IMR-90 (cell line): ENCODE results near the gene FLII. TPM values are rescaled to one million over a fixed set of nuclear protein-coding genes. Genes with fewer than 3 reads are reported as not detected.
A peak's percentile ranks its signal among the peaks of the same experiment; 100 is the strongest.

Experiments used
- ATAC-seq: fragments of 200-7000 bp; cut with Tn5 transposase; 2 replicates; pipeline ENCODE4 v1.9.1; 2020; ENCODE audit warnings: low read depth, mild to moderate bottlenecking, moderate library complexity
- BruUV-seq: library from RNA; stranded (reverse); fragments of 400-500 nt; replicated peaks from 2 replicates; lab custom pipeline; 2021; lab: Mats Ljungman, UMichigan
- CTCF ChIA-PET: fragments of 300-600 bp; formaldehyde crosslinking; extraction: SDS; loops from one replicate; lab custom pipeline; 2021; ENCODE audit warnings: antibody characterized with exemption; lab: Yijun Ruan, JAX
- POLR2A ChIA-PET: fragments of 300-600 bp; sonication (Branson Sonifier 250); formaldehyde crosslinking; loops from one replicate; lab custom pipeline; 2022; ENCODE audit warnings: antibody characterized with exemption; ENCODE audit not compliant: unreplicated experiment; lab: Charles Lee
- DNase-seq: peaks from one replicate; pipeline ENCODE4 v3.0.0; 2013
- H2AFZ ChIP-seq: replicated peaks from 2 replicates; pipeline ENCODE3; 2013; ENCODE audit warnings: low read length, mild to moderate bottlenecking; ENCODE audit not compliant: poor library complexity
- H2AK5ac ChIP-seq: 2 replicates; pipeline ENCODE4 v1.6.1; 2013; ENCODE audit warnings: low read depth, low read length, inconsistent platforms
- H2AK9ac ChIP-seq: replicated peaks from 2 replicates; pipeline ENCODE3; 2013; ENCODE audit warnings: mild to moderate bottlenecking, low read depth, low read length, moderate library complexity; ENCODE audit not compliant: poor library complexity
- H2BK120ac ChIP-seq: 2 replicates; pipeline ENCODE4 v1.6.1; 2013; ENCODE audit warnings: low read depth, low read length, inconsistent platforms
- H2BK15ac ChIP-seq: 3 replicates; pipeline ENCODE4 v1.6.1; 2013; ENCODE audit warnings: low read depth, low read length, inconsistent platforms
- H2BK20ac ChIP-seq: 2 replicates; pipeline ENCODE4 v1.6.1; 2013; ENCODE audit warnings: low read depth, mild to moderate bottlenecking, inconsistent platforms, low read length, moderate library complexity
- H2BK5ac ChIP-seq: 2 replicates; pipeline ENCODE4 v1.6.1; 2013; ENCODE audit warnings: mild to moderate bottlenecking, low read depth, low read length, inconsistent platforms; ENCODE audit not compliant: poor library complexity, severe bottlenecking
- H3K14ac ChIP-seq: replicated peaks from 2 replicates; pipeline ENCODE4 v1.6.1; 2013; ENCODE audit warnings: low read depth, low read length, inconsistent platforms
- H3K18ac ChIP-seq: 2 replicates; pipeline ENCODE4 v1.6.1; 2013; ENCODE audit warnings: low read depth, low read length, control low read depth
- H3K23ac ChIP-seq: 2 replicates; pipeline ENCODE4 v1.6.1; 2013; ENCODE audit warnings: low read depth, low read length, inconsistent platforms
- H3K27ac ChIP-seq: 2 replicates; pipeline ENCODE4 v1.5.1; 2013; ENCODE audit warnings: mild to moderate bottlenecking, control low read depth, low read length; ENCODE audit not compliant: insufficient read depth
- H3K27me3 ChIP-seq: 2 replicates; pipeline ENCODE4 v1.6.1; 2013; ENCODE audit warnings: low read length; ENCODE audit not compliant: control insufficient read depth, insufficient read depth
- H3K36me3 ChIP-seq: 2 replicates; pipeline ENCODE4 v1.6.1; 2013; ENCODE audit warnings: low read length, mixed read lengths; ENCODE audit not compliant: control insufficient read depth, insufficient read depth
- H3K4ac ChIP-seq: 2 replicates; pipeline ENCODE4 v1.6.1; 2013; ENCODE audit warnings: low read depth, low read length, inconsistent platforms
- H3K4me1 ChIP-seq: 2 replicates; pipeline ENCODE4 v1.6.1; 2013; ENCODE audit warnings: low read length, mixed read lengths; ENCODE audit not compliant: control insufficient read depth, insufficient read depth
- H3K4me2 ChIP-seq: 2 replicates; pipeline ENCODE4 v1.6.1; 2013; ENCODE audit warnings: low read depth, mild to moderate bottlenecking, control low read depth, low read length, moderate library complexity
- H3K4me3 ChIP-seq: 2 replicates; pipeline ENCODE4 v1.5.1; 2013; ENCODE audit warnings: low read depth, mild to moderate bottlenecking, control low read depth, low read length, moderate library complexity; ENCODE audit not compliant: insufficient read depth
- H3K56ac ChIP-seq: 2 replicates; pipeline ENCODE4 v1.6.1; 2013; ENCODE audit warnings: low read length, inconsistent platforms; ENCODE audit not compliant: insufficient read depth; ENCODE audit errors: extremely low read depth
- H3K79me1 ChIP-seq, 2 experiments: 2 replicates each; pipeline ENCODE4 v1.6.1; 2013; ENCODE audit warnings: low read length in 2 of 2, inconsistent platforms in 1 of 2, low read depth in 1 of 2
- H3K9ac ChIP-seq: 2 replicates; pipeline ENCODE4 v1.6.1; 2013; ENCODE audit warnings: low read depth, low read length, control low read depth
- H3K9me1 ChIP-seq: 2 replicates; pipeline ENCODE4 v1.6.1; 2013; ENCODE audit warnings: low read length, inconsistent platforms; ENCODE audit not compliant: insufficient read depth
- H3K9me3 ChIP-seq: 2 replicates; pipeline ENCODE4 v1.6.1; 2013; ENCODE audit warnings: low read length; ENCODE audit not compliant: control insufficient read depth, insufficient read depth
- H4K20me1 ChIP-seq: 2 replicates; pipeline ENCODE4 v1.6.1; 2013; ENCODE audit warnings: low read length, inconsistent platforms; ENCODE audit not compliant: insufficient read depth
- H4K5ac ChIP-seq: 2 replicates; pipeline ENCODE4 v1.6.1; 2013; ENCODE audit warnings: mild to moderate bottlenecking, low read depth, low read length, control low read depth
- H4K8ac ChIP-seq, 2 experiments: 2 replicates each; pipeline ENCODE4 v1.6.1; 2013; ENCODE audit warnings: low read depth in 2 of 2, low read length in 2 of 2, control low read depth in 1 of 2, inconsistent platforms in 1 of 2
- H4K91ac ChIP-seq: 2 replicates; pipeline ENCODE4 v1.6.1; 2013; ENCODE audit warnings: low read depth, low read length, inconsistent platforms; ENCODE audit not compliant: insufficient read depth
- BHLHE40 ChIP-seq: fragments of 150-350 bp; IDR thresholded peaks from 2 replicates; pipeline ENCODE4 v1.6.1; 2016; ENCODE audit warnings: mild to moderate bottlenecking, low read depth, low read length
- CEBPB ChIP-seq: IDR thresholded peaks from 2 replicates; pipeline ENCODE4 v1.6.1; 2012; ENCODE audit warnings: low read depth, low read length, improper control_type of control experiment
- CTCF ChIP-seq: conservative IDR thresholded peaks from 2 replicates; pipeline ENCODE4 v1.5.1; 2012; ENCODE audit warnings: mild to moderate bottlenecking, low read depth, low read length, improper control_type of control experiment
- ELK1 ChIP-seq: fragments of 150-350 bp; IDR thresholded peaks from 2 replicates; pipeline ENCODE4 v1.6.1; 2016; ENCODE audit warnings: low read depth, mild to moderate bottlenecking, low read length, moderate library complexity, borderline replicate concordance
- FOS ChIP-seq: fragments of 150-350 bp; IDR thresholded peaks from 2 replicates; pipeline ENCODE4 v1.6.1; 2016; ENCODE audit warnings: low read depth, low read length
- MAFK ChIP-seq: IDR thresholded peaks from 2 replicates; pipeline ENCODE4 v1.6.1; 2012; ENCODE audit warnings: low read depth, low read length, improper control_type of control experiment
- MAZ ChIP-seq: IDR thresholded peaks from 2 replicates; pipeline ENCODE4 v1.6.1; 2012; ENCODE audit warnings: low read depth, mild to moderate bottlenecking, low read length, improper control_type of control experiment, moderate library complexity, borderline replicate concordance
- MXI1 ChIP-seq: IDR thresholded peaks from 2 replicates; pipeline ENCODE4 v1.6.1; 2012; ENCODE audit warnings: low read depth, mild to moderate bottlenecking, low read length, moderate library complexity, borderline replicate concordance
- NFE2L2 ChIP-seq: fragments of 150-350 bp; IDR thresholded peaks from 2 replicates; pipeline ENCODE4 v1.6.1; 2016; ENCODE audit warnings: low read depth, mild to moderate bottlenecking, low read length
- POLR2A ChIP-seq: IDR thresholded peaks from 2 replicates; pipeline ENCODE4 v1.6.1; 2012; ENCODE audit warnings: mild to moderate bottlenecking, low read depth, low read length
- RAD21 ChIP-seq: IDR thresholded peaks from 2 replicates; pipeline ENCODE4 v1.6.1; 2012; ENCODE audit warnings: low read length, improper control_type of control experiment
- RCOR1 ChIP-seq: IDR thresholded peaks from 2 replicates; pipeline ENCODE4 v1.6.1; 2012; ENCODE audit warnings: mild to moderate bottlenecking, low read length, improper control_type of control experiment; ENCODE audit not compliant: insufficient replicate concordance
- RFX5 ChIP-seq: IDR thresholded peaks from 2 replicates; pipeline ENCODE4 v1.8.0; 2012; ENCODE audit warnings: low read depth, mild to moderate bottlenecking, low read length, moderate library complexity
- SMC3 ChIP-seq: fragments of 150-350 bp; IDR thresholded peaks from 2 replicates; pipeline ENCODE4 v1.6.1; 2016; ENCODE audit warnings: low read depth, mild to moderate bottlenecking, antibody characterized with exemption, low read length, moderate library complexity
- USF2 ChIP-seq: fragments of 150-350 bp; IDR thresholded peaks from 2 replicates; pipeline ENCODE4 v1.6.1; 2017; ENCODE audit warnings: mild to moderate bottlenecking, antibody characterized with exemption, low read length, low read depth
- whole genome bisulfite sequencing, 2 experiments: methylation state at CpG; one replicate each; pipeline versions ENCODE4 v1.1.5 to v1.1.7; 2013; ENCODE audit warnings: missing lambda C conversion rate in 2 of 2; ENCODE audit not compliant: insufficient read length in 1 of 2; ENCODE audit errors: extremely low coverage in 2 of 2; 5-methylcytosine and 5-hydroxymethylcytosine counted together
- dilution Hi-C: fragments of 300-500 bp; cut with HindIII; formaldehyde crosslinking; loops from one replicate; pipeline ENCODE4 v1.14.3; 2018; ENCODE audit warnings: low sequenced_read_pairs; ENCODE audit not compliant: unreplicated experiment
- in situ Hi-C: fragments of 300-500 bp; cut with MboI; formaldehyde crosslinking; loops from 3 replicates; pipeline ENCODE4 v1.14.3; 2019; ENCODE audit warnings: low sequenced_read_pairs, inconsistent platforms, mixed read lengths
- intact Hi-C: fragments of 100-400 bp; cut with micrococcal nuclease; formaldehyde crosslinking; loops from 2 replicates; pipeline ENCODE4 v1.10.0; 2022
- polyA plus RNA-seq, 3 experiments: library from polyadenylated mRNA; depleted of rRNA; stranded (reverse); fragments of >200 nt; gene quantifications; 2 replicates each; pipeline ENCODE4 v1.2.3, GENCODE V29; 2012; ENCODE audit warnings: low replicate concordance in 1 of 3
- total RNA-seq: library from RNA; depleted of rRNA; stranded (reverse); fragments of >200 nt; gene quantifications from 2 replicates; pipeline ENCODE4 v1.2.3, GENCODE V29; 2012

The FLII gene
- total and polyA plus RNA-seq, 2 of the 4 experiments (the other 2 are of a cell fraction): 263 to 290 TPM

GRCh38 chr17:18235743-18236256 lies 22.7 kb downstream of the FLII start:
- intact Hi-C loops: no loop called here
- Histone ChIP-seq H3K27ac (peak overlapping the region; percentile 24; the same call in 1 of the 2 replicates), H3K4me2 (no peak overlapping the region)
- TF ChIP-seq RFX5 (no peak), POLR2A (no peak; the same call in 1 of the 2 replicates), FOS (peak; percentile 71), NFE2L2 (peak; percentile 19; the same call in 1 of the 2 replicates), CTCF (no peak), USF2 (no peak), MAFK (no peak), MAZ (no peak), MXI1 (no peak), ELK1 (no peak), SMC3 (no peak), BHLHE40 (peak; percentile 45), RAD21 (no peak), CEBPB (no peak), RCOR1 (no peak)

More at GRCh38 chr17:18235743-18236256, 22.7 kb downstream of the FLII start:
- Histone ChIP-seq H2AFZ (peak overlapping the region; percentile 71), H2BK15ac (no peak overlapping the region), H3K79me1 (peaks cover 0 to 30% of the 10 kb centered on the region in 2 experiments; a peak in 3 of 4 replicates), H2BK120ac (peak overlapping the region; percentile 58; the same call in 1 of the 2 replicates), H3K4me3 (no peak overlapping the region), H4K20me1 (peaks cover 20% of the 10 kb centered on the region), H2AK5ac (peak overlapping the region; percentile 43; the same call in 1 of the 2 replicates), H4K91ac (peak overlapping the region; percentile 75; the same call in 1 of the 2 replicates), H2BK5ac (peak overlapping the region; percentile 69), H3K4ac (peak overlapping the region; percentile 64), H2AK9ac (peak overlapping the region; percentile 83), H3K9me1 (no peaks in the 10 kb centered on the region), H2BK20ac (no peak overlapping the region), H3K18ac (no peak overlapping the region), H3K36me3 (peaks cover 67% of the 10 kb centered on the region), H3K9me3 (no peaks in the 10 kb centered on the region), H4K8ac (peak overlapping the region; percentile 54 to 74; a peak in 3 of 4 replicates), H3K14ac (peak overlapping the region; percentile 58; the same call in 1 of the 2 replicates), H3K56ac (no peak overlapping the region), H3K23ac (0 out of 2 replicates have a peak overlapping the region, but pooled peaks have one; percentile 42), H3K27me3 (no peaks in the 10 kb centered on the region), H3K4me1 (peaks cover 5% of the 10 kb centered on the region), H3K9ac (no peak overlapping the region; the same call in 1 of the 2 replicates), H4K5ac (no peak overlapping the region; the same call in 1 of the 2 replicates)
- BruUV-seq: no TSS peak
- dilution Hi-C loops: no loop called here
- in situ Hi-C loops: no loop called here
- ChIA-PET CTCF (interaction anchor here (0.8 kb wide), 1 partner anchor 13 kb away, joined by 3 read pairs; no protein-coding TSS in a partner anchor), POLR2A (no interaction called here)
- peak; percentile 62 for ATAC-seq
- DNase-seq: peak; percentile 67
- 69% methylated on average over 12 of the region's 14 CpGs; no CpG with 5 or more reads in 1 of the 2 experiments for WGBS, 2 experiments
